ENCODE results near the gene TBRG4. TPM values are rescaled to one million over a fixed set of nuclear protein-coding genes. Genes with fewer than 3 reads are reported as not detected.

Gene TBRG4
- total and polyA plus RNA-seq, 7 donors = 31.8 to 80.1 (median 44.6) TPM

GRCh38 chr7:45105588-45106188 is 5.8 kb downstream of the TBRG4 start:
- Histone ChIP-seq H3K36me3 (peaks cover 72 to 88% (median 79%) of the 10 kb centered on the region in 4 donors), H3K27me3 (no peaks in the 10 kb centered on the region), H3K27ac (no peak overlapping the region), H3K9me3 (no peaks in the 10 kb centered on the region), H3K4me3 (no peak overlapping the region), H3K4me1 (peaks cover 0 to 41% (median 36%) of the 10 kb centered on the region in 4 donors)
- intact Hi-C loops (cut with DNase I) = no loop called here
- 93% methylated on average over 8 of the region's 8 CpGs for WGBS, 2 donors
- no peak for DNase-seq
- no peak for TF ChIP-seq POLR2AphosphoS5 (IDR thresholded peaks at IDR 0.05)
- TF ChIP-seq EP300 (IDR thresholded peaks at IDR 0.05) = no peak
- no peak for TF ChIP-seq CTCF (IDR thresholded peaks at IDR 0.05)
- no peak for TF ChIP-seq POLR2A (IDR thresholded peaks at IDR 0.05)

GRCh38 chr7:45104844-45105587 is 6.5 kb downstream of the TBRG4 start:
- peaks cover 0 to 34% (median 30%) of the 10 kb centered on the region in 4 donors for H3K4me1 ChIP-seq
- H3K4me3 ChIP-seq = no peak overlapping the region
- intact Hi-C loops (cut with DNase I) = no loop called here
- 92 to 96% methylated on average over 12 of the region's 12 CpGs for WGBS, 2 donors
- H3K27me3 ChIP-seq = no peaks in the 10 kb centered on the region
- H3K36me3 ChIP-seq = peaks cover 78 to 95% (median 86%) of the 10 kb centered on the region in 4 donors
- no peak overlapping the region for H3K27ac ChIP-seq
- DNase-seq = no peak
- H3K9me3 ChIP-seq = no peaks in the 10 kb centered on the region
- TF ChIP-seq EP300 (IDR thresholded peaks at IDR 0.05) (no peak), POLR2A (IDR thresholded peaks at IDR 0.05) (no peak), CTCF (IDR thresholded peaks at IDR 0.05) (no peak)

- intact Hi-C loops (cut with DNase I) = no loop called here
- TF ChIP-seq POLR2AphosphoS5 (IDR thresholded peaks at IDR 0.05) (no peak), POLR2A (IDR thresholded peaks at IDR 0.05) (no peak), EP300 (IDR thresholded peaks at IDR 0.05) (no peak), CTCF (IDR thresholded peaks at IDR 0.05) (no peak)
- Histone ChIP-seq H3K27me3 (no peaks in the 10 kb centered on the region), H3K27ac (no peak overlapping the region), H3K4me1 (peaks cover 0 to 28% (median 25%) of the 10 kb centered on the region in 4 donors), H3K4me3 (no peak overlapping the region), H3K36me3 (peaks cover 86 to 100% (median 94%) of the 10 kb centered on the region in 4 donors), H3K9me3 (no peaks in the 10 kb centered on the region)
- no peak for DNase-seq
- WGBS, 2 donors = 92 to 96% methylated on average over 17 of the region's 17 CpGs
Measured at GRCh38 chr7:45103958-45104843, 7.3 kb downstream of the TBRG4 start.

- WGBS, 2 donors = 84 to 87% methylated on average over 14 of the region's 14 CpGs
- H3K4me3 ChIP-seq = no peak overlapping the region
- intact Hi-C loops (cut with DNase I) = no loop called here
- H3K27me3 ChIP-seq = no peaks in the 10 kb centered on the region
- TF ChIP-seq POLR2AphosphoS5 (IDR thresholded peaks at IDR 0.05) (no peak), EP300 (IDR thresholded peaks at IDR 0.05) (no peak), POLR2A (IDR thresholded peaks at IDR 0.05) (no peak), CTCF (IDR thresholded peaks at IDR 0.05) (no peak)
- no peaks in the 10 kb centered on the region for H3K9me3 ChIP-seq
- peak; percentile 46 for DNase-seq
- H3K27ac ChIP-seq = no peak overlapping the region
- H3K36me3 ChIP-seq = peaks cover 78 to 100% (median 88%) of the 10 kb centered on the region in 4 donors
- H3K4me1 ChIP-seq = peaks cover 0 to 16% (median 15%) of the 10 kb centered on the region in 4 donors
Measured at GRCh38 chr7:45102785-45103712, 8.4 kb downstream of the TBRG4 start.
